HG03520 (cell line): ENCODE data around the gene ADAMTS19.

Source experiments
- ATAC-seq: cut with Tn5 transposase; IDR thresholded peaks from one replicate; pipeline ENCODE4 v1.9.1; 2021; ENCODE audit warnings: mild to moderate bottlenecking, moderate library complexity; ENCODE audit not compliant: unreplicated experiment

Gene ADAMTS19

DNA sequence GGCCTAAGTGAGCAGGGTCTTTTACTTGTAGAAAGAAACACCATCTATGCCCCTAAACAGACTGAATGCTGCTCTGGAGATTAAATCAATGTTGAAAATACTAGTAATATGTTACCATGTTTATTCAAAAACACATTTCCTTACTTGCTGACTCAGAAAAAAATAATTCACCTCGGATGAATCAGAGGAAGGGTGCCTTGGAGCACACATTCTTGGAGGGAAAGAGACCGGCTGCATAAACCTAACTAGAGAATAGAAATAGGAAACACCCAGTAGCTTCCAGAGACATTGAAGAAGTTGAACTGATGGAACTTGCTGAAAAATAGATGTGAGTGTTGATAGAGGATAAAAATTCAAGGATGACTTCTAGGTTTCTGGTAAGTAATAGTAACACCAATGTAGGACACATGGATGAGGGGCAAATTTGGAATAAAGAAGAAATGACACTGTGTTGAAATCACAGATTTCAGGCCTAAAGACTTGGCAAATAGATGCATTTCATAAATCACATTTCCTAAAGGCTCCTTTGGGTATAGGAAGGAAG, 210.9 kb downstream of the ADAMTS19 start:
- no peak for ATAC-seq

DNA sequence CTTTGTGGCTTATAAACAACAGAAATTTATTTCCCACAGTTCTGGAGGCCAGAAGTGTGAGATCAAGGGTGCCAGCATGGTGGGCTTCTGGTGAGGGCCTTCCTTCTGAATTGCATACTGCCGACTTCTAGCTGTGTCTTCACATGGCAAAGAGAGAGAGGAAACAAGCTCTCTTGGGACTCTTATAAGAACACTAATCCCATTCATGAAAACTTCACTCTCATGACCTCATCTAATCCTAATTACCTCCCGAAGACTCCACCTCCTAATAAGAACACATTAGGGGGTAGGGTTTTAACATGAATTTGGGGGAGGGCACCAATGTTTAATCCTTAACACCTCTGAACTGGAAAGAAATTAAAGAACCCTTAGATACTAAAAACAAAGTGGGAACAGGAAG, 211.9 kb downstream of the ADAMTS19 start:
- no peak for ATAC-seq

DNA sequence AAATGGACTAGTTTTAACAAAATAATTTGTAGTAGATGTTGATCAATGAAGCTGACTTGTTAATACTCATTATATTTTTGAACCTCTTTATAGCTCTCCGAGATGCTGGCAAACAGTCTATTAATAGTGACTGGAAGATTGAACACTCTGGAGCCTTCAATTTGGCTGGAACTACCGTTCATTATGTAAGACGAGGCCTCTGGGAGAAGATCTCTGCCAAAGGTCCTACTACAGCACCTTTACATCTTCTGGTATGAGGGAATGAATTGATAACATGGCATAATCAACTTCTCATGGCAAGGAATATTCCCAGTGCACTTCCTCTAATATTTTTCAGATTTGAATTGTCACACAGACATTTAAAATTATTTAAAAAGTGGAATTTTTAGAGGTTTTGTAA, 219.6 kb downstream of the ADAMTS19 start:
- no peak for ATAC-seq

DNA sequence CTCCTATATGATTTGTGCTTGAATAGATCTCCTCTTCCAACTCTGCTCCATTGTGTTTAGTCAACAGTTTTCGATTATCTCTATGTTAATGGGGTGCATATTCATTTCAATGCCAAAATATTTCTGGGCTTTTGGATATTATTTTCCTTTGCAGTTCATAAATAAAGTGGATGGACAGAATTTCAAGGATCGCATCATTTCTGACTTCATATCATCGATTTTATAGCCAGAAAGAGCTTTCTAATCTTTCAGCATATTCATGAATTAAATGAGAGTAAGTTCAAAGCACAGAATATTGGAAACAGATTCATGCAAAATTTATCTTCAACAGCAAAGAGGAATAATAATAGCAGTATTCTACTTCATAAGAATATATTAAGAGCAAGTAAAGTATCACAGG, 227.8 kb downstream of the ADAMTS19 start:
- ATAC-seq = no peak

DNA sequence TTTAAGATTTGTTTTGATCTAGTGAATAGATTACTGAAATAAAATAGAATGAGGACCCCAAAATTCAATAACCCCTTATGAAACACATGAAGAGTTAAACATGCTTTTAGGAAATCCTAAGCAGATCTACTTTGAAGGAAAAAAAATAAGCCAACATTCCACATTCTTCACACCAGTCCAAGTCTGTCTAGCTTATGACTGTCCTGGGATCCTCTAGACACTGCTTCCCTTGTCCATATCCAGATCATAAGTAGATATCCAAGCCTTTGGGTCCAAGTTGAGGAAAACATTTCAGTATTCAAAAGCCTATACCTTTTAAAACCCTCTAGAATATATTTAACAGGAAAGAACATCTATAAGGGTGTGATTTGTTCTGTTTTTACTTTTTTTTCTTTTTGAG, 228.9 kb downstream of the ADAMTS19 start:
- ATAC-seq = no peak

DNA sequence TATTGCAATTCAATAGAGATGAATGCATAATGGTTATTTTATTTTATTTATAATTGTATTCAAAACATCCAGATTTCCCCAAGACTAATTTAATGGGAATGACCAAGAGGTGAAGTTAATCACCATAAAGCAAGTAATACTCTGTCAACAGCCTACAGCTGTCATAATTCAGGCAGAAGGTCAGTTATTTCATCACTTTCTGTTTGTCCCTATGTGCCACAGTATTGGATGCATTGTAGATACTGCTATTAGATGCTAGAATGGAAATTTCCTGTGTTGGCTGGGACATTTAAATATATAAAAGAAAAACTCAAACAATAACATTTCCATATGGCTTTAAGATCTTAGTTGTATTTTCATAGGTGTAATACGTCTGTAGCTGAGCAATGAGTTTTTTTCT, 231.1 kb downstream of the ADAMTS19 start:
- no peak for ATAC-seq

DNA sequence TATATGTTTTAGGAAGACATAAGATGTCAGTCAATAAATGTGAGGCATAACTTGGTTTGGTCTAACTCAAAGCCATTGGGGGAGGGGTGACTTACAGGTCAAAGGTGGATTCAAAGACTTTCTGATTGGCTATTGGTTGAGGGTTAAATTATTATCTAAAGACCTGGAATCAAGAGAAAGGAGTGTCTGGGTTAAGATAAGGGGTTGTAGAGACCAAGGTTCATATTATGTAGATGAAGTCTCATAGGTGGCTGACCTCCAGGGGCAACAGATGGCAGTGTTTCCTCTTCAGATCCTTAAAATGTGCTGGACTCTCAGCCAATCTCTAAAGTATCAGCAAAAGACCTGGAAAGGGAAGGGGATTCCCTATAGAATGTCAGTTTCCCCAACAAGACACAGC, 236.5 kb downstream of the ADAMTS19 start:
- ATAC-seq = no peak

DNA sequence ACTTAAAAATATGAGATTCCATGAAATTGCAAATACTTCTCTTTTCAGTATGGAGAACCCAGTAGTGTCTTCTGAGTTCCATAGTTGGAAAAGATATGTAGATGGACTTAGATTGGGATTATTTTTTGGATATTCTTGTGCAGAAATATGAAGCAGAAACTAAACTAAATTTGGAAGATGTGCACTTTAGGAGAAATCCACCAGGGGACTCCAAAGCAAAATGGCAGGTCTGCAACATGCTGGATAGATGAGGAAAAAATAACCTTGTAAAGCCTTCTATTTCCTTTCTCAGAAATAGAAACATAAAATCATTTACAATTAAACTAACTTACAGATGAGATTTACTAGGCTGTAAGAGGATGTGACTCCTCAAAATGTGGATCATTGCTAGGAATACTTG, 238.6 kb downstream of the ADAMTS19 start:
- ATAC-seq = no peak

DNA sequence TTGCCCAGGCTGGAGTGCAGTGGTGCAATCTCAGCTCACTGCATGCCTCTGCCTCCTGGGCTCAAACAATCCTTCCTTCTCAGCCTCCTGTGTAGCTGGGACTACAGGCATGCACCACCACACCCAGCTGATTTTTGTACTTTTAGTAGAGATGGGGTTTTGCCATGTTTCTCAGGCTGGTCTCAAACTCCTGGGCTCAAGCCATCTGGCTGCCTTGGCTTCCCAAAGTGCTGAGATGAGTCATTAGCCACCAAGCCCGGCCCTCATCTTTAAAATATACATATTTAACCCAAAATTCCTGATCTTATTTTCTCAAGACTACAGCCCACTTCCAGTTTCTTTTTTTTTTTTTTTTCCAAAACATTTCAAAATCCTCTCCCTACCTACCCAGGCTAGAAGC, 256.1 kb downstream of the ADAMTS19 start:
- ATAC-seq = no peak

DNA sequence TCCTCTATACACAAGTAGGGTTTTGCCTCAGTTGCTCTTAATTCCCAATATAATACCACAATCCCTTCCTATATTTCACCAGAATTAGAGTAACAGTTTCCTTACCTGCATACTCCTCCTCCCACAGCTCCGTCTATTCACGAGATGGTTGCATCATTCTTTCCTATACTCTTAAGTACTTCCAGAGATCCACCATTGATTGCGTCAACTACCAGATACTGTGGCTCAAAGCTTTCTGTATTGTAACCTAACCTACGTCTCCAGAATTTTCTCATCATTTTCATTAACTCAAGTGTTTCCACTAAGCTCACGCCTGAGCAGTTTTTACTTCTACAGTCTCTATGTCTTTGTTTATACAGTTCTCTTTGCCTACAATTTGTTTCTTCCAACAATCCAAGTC, 256.6 kb downstream of the ADAMTS19 start:
- no peak for ATAC-seq

DNA sequence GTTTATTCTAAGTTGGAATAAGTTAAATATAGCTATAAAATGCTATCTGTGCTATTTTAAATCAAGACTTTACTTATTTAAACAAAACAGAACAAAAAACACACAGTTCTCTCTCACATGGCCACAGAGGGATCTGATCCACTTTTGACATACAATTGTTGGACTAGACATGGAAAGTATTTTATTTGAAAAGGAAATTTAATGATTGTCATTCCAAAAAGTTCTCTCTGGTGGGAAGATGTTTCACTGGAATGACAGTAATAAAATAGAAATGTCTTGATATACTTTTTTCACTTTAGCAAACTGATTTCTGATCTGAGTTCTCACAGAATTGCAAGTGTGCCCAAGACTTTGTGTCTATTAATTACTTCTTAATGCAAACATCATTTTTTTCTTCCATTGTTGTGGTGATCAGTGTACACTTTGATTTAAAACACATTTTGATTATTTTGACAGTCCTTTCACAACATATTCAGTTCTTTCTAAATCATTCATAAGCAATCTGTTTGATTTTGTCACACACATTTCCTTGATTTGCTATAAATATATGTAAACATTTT, 257.7 kb downstream of the ADAMTS19 start:
- ATAC-seq = no peak

DNA sequence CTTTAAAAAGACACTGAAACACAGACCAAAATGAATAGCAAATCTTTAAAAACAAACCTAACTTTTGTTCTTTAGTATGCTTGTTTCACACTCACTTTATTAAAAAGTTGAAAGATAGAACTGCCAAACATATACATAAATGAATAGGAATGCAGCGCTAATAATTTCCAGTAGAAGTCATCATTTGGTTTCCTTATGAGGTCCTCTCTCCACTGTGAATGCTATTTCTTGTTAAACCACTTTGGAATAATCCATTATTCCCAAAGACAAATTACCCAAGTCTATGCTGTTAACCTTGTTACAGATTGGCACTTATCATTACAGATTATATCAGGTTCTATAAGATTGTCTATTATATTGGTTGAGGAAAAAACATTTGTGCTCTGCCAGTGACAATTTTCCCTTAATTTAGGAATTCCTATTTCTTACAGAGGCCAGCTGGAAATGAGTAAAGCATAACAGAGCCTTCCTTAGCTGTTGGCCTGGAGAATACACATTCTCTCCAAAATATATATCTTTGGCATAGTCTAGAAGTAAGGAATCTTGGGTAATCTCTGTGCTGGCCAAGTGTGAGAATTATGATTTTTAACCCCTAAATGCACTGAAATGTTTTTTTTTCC, 258.5 kb downstream of the ADAMTS19 start:
- no peak for ATAC-seq

DNA sequence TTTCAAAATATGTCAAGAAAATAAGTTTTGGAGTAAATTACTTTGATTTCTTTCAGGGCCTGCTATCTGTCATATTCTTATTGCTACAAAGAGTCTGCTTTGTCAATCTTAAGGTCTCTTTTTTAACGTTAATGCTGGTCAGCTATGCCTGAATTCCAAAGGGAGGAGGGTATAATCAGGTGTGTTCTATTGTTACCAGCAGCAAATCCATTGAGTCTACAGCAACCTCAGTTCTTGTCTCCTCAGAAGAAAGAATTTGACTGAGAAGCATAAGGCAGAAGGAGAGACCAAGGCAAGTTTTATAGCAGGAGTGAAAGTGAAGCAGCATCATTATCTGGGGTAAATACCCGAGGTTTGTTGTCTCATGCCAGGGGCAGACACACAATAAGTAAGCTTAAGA, 264.1 kb downstream of the ADAMTS19 start:
- no peak for ATAC-seq

DNA sequence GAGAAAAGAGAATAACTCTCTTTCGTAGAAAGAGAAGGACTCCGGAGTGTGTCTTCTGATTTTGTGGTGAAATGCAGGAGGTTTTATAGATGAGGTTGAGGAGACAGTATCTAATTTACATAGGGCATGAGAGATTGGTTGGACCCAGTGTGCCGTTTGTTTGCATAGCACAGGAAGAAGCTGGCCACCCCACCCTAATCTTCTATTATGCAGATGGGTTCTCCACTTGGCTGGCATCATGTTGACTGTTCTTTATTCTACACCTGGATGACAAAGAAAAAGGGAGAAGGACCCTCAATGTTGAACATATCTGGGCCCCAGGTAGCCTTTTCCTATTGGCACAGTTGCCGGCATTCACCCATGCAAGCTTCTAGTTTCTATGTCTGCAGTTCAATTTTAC, 264.5 kb downstream of the ADAMTS19 start:
- no peak for ATAC-seq

DNA sequence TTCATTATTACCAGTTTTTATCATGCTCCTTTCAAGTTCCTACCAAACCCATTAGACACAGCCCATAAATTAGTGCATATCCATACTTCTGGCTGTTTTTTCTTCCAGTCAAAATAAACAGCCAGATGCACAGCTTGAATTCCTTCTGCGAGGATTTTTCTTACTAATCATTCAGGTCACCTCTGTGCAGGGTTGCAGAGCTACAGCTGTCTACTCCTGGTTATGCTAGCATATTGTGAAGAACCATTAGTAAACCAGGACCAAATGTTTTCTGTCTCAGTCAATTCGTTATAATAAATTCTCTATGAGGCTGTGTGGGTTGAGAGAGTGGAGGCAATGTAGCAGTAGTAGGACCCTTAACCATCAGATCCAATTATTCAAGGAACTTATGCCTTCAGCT, 279.7 kb downstream of the ADAMTS19 start:
- no peak for ATAC-seq

DNA sequence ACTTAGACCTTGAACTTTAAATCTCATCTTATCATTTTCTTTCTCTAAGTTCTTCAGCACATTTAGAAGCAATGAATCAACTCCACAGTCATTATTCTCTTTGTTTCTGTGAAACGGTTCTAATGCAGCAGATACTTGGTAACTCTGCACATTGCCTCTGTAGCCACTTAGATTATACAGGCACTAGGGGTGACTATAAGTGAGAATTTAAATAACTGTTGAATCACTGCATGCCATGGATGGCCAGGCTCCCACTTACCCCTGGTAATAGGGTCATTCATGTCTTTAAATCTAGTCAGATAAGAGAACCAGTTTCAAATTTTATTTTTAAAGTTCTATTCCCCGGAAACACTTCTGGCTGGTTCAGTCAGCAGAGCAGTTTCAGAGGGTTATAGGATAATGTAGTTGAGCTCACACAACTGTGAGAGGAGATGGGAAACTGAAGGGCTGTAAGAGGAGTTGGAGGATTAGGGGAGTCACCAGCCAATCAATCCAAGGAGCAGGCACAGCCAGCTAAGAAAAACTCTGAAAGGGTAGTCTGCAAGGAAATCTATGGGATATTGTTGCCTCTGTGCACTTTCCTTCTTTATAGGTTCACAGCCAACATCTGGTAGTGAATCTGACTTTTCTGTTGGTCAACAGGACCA, 283.6 kb downstream of the ADAMTS19 start:
- ATAC-seq = no peak

DNA sequence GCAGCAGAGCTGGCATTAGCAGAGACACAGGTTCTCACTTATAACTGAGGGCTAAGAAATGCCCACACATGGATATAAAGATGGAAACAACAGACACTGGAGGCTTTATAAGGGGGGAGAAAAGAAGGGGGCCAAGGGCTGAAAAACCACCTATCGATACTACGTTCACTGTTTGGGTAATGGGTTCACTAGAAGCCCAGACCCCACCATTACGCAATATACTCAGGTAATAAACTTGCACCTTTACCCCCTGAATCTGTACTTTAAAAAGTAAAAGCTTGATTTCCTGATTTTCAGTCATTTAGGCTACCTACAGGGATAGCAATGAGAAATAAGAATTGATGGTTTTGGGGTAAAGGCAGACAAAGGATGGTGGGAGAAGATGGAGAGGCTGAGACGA, 285.9 kb downstream of the ADAMTS19 start:
- ATAC-seq = no peak

DNA sequence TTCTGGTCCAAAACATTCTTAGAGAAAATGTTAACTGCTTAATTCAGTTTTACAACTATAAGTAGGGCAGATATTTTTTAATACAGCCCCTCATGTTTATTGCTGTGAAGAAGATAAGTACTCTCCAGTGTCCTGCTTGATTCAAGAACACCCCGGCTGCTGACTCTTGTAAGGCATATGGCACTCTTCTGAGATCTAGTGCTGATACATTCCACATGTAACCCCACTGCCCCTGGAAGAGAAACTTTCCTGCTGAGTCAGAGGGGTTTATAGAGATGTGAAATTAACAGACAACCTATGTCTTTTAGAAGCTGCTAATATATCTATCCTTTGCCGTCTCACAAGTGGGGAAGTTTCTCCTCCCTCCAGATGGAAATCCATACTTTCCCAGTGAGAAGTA, 286.8 kb downstream of the ADAMTS19 start:
- no peak for ATAC-seq

DNA sequence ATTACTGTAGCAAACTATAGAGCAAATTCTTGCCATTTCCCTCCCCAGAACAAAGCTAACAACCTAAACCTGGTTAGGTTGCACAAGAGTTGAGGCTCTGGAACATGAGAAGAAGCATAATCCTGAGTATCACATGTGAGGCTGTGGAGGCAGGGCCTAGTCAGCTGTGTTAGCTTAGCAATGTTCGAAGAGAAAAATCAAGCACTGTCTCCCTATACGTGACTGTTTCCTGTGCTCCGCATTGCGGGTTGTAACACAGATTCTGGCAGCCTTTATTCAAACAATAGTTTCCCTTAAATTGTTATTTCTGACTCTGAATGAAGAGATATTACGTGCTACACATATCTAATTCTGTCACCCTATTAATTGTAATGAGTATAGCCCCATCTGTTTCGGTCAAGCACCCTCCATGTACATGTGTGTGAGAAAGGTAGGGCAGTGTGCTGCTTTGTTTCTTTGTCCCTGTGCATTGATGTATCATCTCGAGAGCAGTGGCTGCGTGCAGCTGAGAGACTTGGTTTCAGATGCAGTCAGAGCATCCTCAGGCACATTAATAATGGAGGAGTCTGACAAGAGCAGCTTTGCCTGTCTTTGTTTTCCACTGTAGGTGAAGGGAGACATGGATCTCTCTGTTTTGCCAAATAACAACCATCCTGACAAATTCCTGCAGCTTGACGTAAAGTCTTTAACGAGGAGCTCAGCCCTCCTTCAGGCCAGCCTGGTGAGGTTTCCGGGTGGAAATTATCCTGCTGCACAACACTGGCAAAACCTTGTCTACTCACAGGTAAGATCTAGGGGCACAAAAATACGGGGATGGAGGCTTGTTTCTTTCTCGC, 287.7 kb downstream of the ADAMTS19 start, which contains the start of gene MINAR2:
Gene MINAR2 (plus strand): TSS at position 523 of the 836 bp plus-strand sequence. CDS start 97 bp downstream, at position 620.
- ATAC-seq = no peak

DNA sequence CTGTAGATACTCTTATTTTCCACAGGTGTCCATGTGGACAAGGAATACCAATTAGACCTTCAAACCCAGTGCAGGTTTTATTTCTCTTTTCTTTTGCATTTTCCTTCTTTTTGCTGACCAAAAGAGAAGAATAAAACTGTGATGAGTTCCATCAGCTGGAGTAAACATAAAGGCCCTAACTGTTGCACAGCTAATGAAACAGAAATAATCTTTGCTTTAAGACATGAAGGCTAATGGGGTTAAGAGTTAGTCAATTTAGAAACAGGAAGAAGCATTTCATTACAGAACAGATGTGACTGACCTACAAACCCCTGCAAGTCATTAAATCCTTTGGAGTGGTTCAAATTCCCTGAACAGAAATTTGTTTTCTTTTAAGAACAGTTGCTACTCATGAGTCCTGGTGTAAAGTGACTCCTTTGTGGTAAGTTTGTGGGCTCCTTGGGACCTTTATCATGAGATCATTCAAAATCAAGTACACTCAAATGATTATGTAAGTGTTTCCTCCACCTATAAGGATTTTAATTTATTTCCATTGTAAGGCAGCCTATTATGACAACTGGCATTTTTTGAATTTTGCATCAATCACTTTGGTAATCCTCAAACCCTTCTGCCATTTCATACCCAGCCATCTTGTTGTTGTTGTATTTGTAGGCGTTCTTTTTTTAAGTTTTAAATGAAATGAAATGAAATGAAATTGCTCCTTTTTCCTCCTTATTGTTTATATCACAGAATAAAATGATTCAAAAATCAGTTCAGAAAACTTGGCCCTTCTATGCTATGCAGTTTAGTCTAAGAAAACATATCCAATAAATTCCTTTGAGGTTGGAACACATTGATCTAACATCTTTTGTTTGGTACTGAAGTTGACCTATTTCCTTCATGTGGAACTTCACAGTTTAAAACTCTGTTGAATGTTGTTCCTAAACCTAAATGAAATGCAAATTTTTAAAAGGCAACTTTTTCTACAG, 289.1 kb downstream of the ADAMTS19 start:
- ATAC-seq = no peak
